Suppressor macrophage treated with lipopolysaccharide for 4 hours (primary cell): ENCODE data around the gene SEC31A.
"Not testable (repeated sequence)": the region's sequence is repeated elsewhere in the genome, so short reads cannot be mapped to it uniquely, and the experiment has no call there.

Experiments used
- DNase-seq: peaks from one replicate; pipeline ENCODE4 v3.0.0-alpha.2; 2020

Gene SEC31A

GRCh38 chr4:82890901-82891706, at the start of gene SEC31A:
Gene SEC31A (minus strand): TSS chr4:82891153. CDS start chr4:82881936, 9,217 bp downstream.
- peak; percentile 98 for DNase-seq

DNA sequence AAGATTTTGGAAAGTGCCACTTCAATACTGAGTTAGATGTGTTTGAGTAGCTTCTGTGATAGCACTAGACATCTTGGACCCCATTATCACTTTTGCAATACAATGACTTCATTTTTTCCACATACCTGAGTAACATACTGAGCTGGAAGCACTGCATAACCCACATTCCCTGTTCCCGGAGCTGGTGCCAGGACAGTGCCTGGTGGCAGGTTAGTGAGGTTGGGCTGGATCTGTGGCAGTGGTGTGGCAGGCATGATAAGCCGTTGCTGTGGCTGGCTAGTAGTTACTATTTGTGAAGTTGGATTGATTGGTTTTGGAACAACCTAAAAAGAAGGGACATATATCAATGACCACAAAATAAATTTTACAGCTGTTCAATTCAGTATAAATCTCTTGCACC, 48.5 kb upstream of the SEC31A start:
- DNase-seq: no peak

GRCh38 chr4:82934441-82934840, 43.5 kb upstream of the SEC31A start:
- DNase-seq: no peak

DNA sequence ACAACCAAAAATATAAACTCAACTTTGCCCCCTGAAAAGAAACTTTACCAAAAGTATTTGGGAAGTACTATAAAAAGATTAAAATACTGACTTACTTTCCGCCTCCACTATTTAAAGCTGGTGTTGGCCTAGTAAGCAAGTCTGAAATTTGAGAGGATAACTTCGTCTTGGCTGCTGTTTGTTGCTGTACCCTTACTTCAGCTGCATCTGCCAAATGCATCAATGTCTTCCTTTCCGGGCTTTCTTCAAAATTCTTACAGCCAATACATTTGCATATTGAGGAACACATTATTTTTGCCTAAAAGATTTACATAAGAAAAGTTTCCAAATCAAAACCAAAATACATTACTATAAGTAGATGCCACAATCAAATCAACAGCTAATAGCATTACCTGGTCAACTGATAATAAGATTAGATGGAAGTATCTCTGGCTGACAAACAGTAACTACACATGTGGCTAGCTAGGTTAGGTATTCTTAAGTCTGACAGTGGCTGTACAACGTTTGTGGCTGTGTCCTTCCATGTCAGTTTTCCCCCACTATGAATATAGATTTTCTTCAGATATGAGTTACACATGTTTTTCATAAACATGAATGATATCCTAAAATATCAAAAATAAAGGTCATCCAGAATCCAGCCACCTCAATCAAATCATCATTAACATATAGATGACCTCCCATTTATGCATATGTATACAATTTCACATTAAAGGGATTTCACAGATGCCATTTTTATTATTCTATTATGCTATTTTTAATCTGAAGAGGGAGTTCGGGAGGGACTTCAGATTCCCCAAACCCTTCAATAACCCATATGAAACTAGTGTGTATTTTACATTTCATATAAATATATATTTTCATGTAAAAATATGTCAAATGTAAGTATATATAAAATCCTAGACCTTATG, 40.1 kb upstream of the SEC31A start:
- DNase-seq: no peak

DNA sequence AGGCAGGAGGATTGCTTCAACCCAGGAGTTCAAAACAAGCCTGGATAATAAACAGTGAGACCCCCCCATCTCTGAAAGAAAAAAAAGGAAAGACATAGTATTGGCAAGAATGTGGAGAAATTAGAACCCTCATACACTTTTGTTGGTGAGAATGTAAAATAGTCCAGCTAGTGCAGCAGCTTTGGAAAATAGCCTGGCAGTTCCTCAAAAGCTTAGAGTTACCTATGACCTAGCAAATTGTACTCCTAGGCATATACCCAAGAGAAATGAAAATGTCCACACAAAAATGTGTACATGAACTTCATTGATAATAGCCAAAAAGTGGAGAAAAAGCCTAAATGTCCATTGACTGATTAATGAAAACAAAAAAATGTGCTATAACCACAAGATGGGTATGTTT, 30.8 kb upstream of the SEC31A start:
- no peak for DNase-seq

GRCh38 chr4:82919386-82919785, 28.4 kb upstream of the SEC31A start:
- DNase-seq: no peak

GRCh38 chr4:82918091-82918490, 27.1 kb upstream of the SEC31A start:
- DNase-seq: no peak

GRCh38 chr4:82913968-82914367, 23.0 kb upstream of the SEC31A start:
- DNase-seq: not testable (repeated sequence)

- no peak for DNase-seq
Observed at GRCh38 chr4:82913305-82913704, 22.4 kb upstream of the SEC31A start.

- DNase-seq: no peak
Observed at GRCh38 chr4:82909326-82909725, 18.4 kb upstream of the SEC31A start.

DNA sequence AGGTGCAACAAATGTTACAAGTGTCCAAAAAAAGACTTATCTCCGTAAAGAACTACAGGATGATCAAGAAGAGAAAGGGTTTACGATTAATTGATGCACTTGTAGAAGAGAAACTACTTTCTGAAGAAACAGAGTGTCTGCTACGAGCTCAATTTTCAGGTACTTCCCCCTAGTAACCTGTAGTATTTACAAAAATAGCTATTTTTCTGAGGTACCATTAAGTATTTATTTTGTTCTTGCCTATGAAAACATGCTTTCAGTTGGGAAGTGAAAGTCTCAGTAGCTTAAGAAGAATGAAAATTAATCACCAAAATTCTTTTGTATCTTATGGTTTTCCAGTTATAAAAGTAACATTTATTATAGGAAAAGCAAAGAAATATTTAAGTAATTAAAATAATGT, 15.5 kb upstream of the SEC31A start:
- DNase-seq: no peak

GRCh38 chr4:82905205-82905604, 14.3 kb upstream of the SEC31A start:
- peak; percentile 64 for DNase-seq

GRCh38 chr4:82903737-82904136, 12.8 kb upstream of the SEC31A start:
- DNase-seq: peak; percentile 26

DNA sequence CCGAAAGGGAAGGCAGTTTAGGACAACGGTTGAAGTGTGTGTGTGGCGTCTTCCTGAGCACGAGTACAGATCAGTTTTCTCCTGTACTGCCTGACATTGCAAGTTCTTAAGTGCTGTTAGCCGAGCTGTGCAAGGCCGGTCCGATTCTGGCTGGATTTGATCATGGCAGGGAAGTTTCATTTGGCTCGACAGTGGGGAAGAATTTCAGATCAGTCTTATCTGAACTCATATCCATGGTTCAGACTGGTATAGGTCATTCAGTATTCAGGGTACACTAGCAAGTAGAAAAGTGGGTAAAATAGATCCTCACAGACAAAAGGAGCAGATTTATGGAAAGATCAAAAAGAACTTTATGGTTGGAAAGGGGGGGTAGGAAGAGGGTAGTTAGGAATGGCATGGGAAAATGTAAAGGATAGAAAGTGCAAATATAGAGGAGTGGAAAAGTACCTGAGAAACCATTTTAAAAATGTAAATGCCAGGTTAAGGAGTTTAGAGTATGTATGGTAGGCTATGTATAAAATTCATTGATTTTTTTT, 10.3 kb upstream of the SEC31A start:
- no peak for DNase-seq

DNA sequence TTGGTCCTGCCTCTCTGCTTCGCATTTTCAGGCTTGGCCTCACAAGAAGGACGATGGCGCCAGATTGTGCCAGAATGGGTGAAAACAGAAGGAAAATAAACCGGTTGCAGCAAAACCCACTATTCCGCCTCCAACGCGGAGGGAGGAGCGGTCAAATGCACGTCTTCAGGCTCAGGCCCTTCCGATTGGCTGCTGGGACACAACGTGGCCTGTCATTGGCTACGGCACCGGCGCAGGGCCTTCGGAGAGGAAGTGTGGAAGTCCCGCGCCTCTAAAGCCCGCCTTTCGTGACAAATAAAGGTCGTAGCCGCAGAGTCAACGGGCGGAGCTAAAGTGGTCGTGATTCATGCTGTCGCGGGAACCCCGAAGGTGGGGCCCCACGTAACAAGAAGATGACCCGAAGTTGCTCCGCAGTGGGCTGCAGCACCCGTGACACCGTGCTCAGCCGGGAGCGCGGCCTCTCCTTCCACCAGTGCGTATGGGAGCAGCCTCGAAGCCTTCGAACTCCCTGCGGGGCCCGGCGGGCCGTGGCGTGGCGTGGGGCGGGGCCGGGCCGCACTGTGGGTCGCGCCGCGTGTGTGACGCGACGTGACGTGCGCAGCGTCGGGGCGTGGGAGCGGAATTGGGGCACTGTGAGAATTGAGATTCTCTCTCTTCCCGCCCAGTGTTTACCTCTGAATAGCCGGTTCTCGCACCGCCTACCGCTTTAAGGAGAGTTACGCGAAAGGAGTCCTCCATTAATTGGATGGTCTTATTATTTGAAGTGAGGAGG, 9.6 kb upstream of the SEC31A start, which contains the start of gene THAP9:
Gene THAP9, plus strand, starts transcription at position 325 of the 772 bp plus-strand sequence. Its CDS starts 68 bp downstream, at position 393.
- DNase-seq: peak; percentile 100

DNA sequence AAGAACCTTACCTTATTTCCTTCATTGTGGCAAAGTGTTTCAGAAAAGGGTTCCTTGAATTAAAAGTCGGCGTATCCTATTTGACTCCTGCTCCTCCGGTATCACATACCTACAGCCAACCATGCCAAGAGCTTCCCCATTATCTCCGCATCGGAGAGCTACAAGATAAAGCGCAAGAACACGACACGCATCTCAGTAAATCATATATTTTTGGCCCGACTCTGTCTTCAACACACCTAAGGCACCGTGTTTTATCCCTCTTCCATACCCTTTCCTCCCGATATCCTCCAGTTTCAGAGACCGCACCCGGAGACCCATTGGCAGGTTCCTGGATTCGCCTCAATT, 9.1 kb upstream of the SEC31A start:
- peak; percentile 33 for DNase-seq

GRCh38 chr4:82899374-82900065, 8.6 kb upstream of the SEC31A start:
- DNase-seq: peak; percentile 25

DNA sequence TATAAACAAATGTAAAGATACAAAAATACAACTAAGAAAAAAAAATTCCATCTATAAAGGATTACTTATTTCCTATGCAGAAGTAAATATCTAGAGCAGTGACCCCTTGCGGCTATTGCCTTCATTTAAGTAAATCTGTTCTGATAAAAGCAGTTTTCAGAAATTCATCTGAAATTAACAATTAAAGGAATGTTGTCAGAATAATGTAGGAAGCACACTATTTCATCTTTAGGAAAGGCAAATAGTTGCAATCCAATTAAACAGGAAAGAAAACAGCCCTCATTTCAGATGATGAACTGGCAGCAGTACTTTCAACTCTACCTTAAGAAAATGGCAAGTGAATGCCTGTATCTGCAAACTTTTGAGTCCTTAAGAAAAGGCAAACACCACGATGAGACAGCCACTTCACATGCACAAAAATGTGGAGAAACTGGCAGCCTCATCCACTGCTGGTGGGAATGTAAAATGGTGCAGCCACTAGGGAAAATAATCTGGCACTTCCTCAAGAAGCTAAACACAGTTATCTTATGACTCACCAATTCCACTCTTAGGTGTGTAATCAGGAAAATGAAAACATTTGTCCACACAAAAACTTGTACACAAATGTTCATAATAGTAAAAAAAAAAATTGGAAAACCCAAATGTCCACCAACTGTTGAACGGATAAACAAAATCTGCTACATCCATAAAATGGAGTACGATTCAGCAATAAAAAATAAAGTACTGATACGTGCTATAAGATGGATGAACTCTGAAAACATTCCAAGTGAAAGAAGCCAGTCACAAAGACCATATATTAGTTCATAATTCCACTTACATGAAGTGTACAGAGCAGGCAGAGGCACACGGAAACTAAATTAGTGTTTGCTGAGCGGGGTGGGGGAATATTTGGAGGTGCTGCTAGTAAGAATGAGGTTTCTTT, 7.6 kb upstream of the SEC31A start:
- DNase-seq: peak; percentile 62

GRCh38 chr4:82896755-82897154, 5.8 kb upstream of the SEC31A start:
- no peak for DNase-seq

DNA sequence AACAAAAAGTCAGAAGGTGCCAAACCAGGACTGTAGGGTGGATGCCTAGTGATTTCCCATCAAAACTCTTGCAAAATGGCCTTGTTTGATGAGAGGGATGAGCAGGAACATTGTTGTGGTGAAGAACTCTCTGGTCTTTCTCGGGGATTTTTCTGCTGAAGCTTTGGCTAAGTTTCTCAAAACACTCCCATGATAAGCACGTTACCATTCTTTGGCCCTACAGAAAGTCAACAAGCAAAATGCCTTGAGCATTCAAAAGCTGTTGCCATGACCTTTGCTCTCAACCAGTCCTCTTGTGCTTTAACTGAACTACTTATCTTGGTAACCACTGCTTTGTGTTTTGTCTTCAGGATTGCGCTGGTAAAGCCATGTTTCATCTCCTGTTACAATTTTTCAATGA, 3.0 kb upstream of the SEC31A start:
- DNase-seq: no peak

- no peak for DNase-seq
Observed at GRCh38 chr4:82892467-82892802, 1.5 kb upstream of the SEC31A start.
